ENCODE data around the gene SCAF1. TPM values are rescaled to one million over a fixed set of nuclear protein-coding genes. Genes with fewer than 3 reads are reported as not detected.

SCAF1 gene
- total and polyA plus RNA-seq, 9 of the 15 experiments (the other 6 are each of a cell fraction or from before 2014, with no cell fraction given): 0.20 to 79.0 (median 4.9) TPM

GRCh38 chr19:49672131-49672919 is 30.3 kb downstream of the SCAF1 start (continued):
- 0 out of 2 replicates have a peak, but pooled peaks have one; percentile 27 for TF ChIP-seq DMBX1 (CRISPR knock-in tag; IDR thresholded peaks at IDR 0.05; ENCODE audit: borderline replicate concordance)
- TF ChIP-seq ZNF79 (CRISPR knock-in tag; IDR thresholded peaks at IDR 0.05; ENCODE audit: low read depth): no peak
- peak; percentile 82 for TF ChIP-seq BRD9 (IDR thresholded peaks at IDR 0.05; ENCODE audit: low read depth, partially characterized antibody)
- peak in 1 of 3 experiments; percentile 32 for TF ChIP-seq YY1 (IDR thresholded peaks at IDR 0.05; ENCODE audit: borderline replicate concordance in 1 of 3, control insufficient read depth in 1 of 3, extremely low read depth in 1 of 3, insufficient read depth in 3 of 3, insufficient read length in 1 of 3, insufficient replicate concordance in 2 of 3, low read depth in 1 of 3, low read length in 2 of 3)
- no peak for TF ChIP-seq ZNF24 (IDR thresholded peaks at IDR 0.05)
- no peak for TF ChIP-seq RBM15 (IDR thresholded peaks at IDR 0.05; ENCODE audit: insufficient read depth, low read length)
- TF ChIP-seq, protein P1, sequence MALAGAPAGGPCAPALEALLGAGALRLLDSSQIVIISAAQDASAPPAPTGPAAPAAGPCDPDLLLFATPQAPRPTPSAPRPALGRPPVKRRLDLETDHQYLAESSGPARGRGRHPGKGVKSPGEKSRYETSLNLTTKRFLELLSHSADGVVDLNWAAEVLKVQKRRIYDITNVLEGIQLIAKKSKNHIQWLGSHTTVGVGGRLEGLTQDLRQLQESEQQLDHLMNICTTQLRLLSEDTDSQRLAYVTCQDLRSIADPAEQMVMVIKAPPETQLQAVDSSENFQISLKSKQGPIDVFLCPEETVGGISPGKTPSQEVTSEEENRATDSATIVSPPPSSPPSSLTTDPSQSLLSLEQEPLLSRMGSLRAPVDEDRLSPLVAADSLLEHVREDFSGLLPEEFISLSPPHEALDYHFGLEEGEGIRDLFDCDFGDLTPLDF (CRISPR knock-in tag; IDR thresholded peaks at IDR 0.05): no peak
- TF ChIP-seq, protein P2, sequence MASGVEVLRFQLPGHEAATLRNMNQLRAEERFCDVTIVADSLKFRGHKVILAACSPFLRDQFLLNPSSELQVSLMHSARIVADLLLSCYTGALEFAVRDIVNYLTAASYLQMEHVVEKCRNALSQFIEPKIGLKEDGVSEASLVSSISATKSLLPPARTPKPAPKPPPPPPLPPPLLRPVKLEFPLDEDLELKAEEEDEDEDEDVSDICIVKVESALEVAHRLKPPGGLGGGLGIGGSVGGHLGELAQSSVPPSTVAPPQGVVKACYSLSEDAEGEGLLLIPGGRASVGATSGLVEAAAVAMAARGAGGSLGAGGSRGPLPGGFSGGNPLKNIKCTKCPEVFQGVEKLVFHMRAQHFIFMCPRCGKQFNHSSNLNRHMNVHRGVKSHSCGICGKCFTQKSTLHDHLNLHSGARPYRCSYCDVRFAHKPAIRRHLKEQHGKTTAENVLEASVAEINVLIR (CRISPR knock-in tag; IDR thresholded peaks at IDR 0.05): no peak
- no peak for TF ChIP-seq HNRNPK (IDR thresholded peaks at IDR 0.05; ENCODE audit: low read depth, low read length, poor library complexity, severe bottlenecking)
- peak; percentile 28; the same call in 1 of the 2 replicates for TF ChIP-seq ERF (CRISPR knock-in tag; IDR thresholded peaks at IDR 0.05)
- TF ChIP-seq IRF2 (CRISPR knock-in tag; IDR thresholded peaks at IDR 0.05): no peak
- TF ChIP-seq NR2C2 (CRISPR knock-in tag; IDR thresholded peaks at IDR 0.05): no peak; the same call in 1 of the 2 replicates
- no peak for TF ChIP-seq NR2C2 (tag; IDR thresholded peaks at IDR 0.05)
- TF ChIP-seq SMARCA5 (IDR thresholded peaks at IDR 0.05): no peak; the same call in 1 of the 2 replicates
- TF ChIP-seq ZNF174 (CRISPR knock-in tag; IDR thresholded peaks at IDR 0.05): no peak
- TF ChIP-seq ETS1 (conservative IDR thresholded peaks at IDR 0.05; ENCODE audit: control insufficient read depth, low read depth, low read length): no peak
- TF ChIP-seq GABPB2 (CRISPR knock-in tag; conservative IDR thresholded peaks at IDR 0.05): no peak
- TF ChIP-seq STAT5B (CRISPR knock-in tag; IDR thresholded peaks at IDR 0.05): no peak
- TF ChIP-seq, protein P3, sequence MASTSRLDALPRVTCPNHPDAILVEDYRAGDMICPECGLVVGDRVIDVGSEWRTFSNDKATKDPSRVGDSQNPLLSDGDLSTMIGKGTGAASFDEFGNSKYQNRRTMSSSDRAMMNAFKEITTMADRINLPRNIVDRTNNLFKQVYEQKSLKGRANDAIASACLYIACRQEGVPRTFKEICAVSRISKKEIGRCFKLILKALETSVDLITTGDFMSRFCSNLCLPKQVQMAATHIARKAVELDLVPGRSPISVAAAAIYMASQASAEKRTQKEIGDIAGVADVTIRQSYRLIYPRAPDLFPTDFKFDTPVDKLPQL (IDR thresholded peaks at IDR 0.05; ENCODE audit: extremely low read depth, insufficient read length): no peak

Data from K562 (cell line).